Lower leg skin (tissue), 3 donors: Measurements from ENCODE around the gene ROR2.

Experiments
- POLR2A ChIP-seq, 2 donors: fragments of 450-650 bp; IDR thresholded peaks; one replicate each; pipeline ENCODE4 v1.6.1; 2016 to 2017; ENCODE audit warnings: antibody characterized with exemption in 2 of 2, mild to moderate bottlenecking in 1 of 2, moderate library complexity in 1 of 2
- TF ChIP-seq, protein P1 (sequence below), 3 donors: fragments of 450-650 bp; IDR thresholded peaks; one replicate each; pipeline ENCODE4 v1.5.1; 2016; ENCODE audit warnings: antibody characterized with exemption in 3 of 3, mild to moderate bottlenecking in 3 of 3, moderate library complexity in 2 of 3

DNA sequence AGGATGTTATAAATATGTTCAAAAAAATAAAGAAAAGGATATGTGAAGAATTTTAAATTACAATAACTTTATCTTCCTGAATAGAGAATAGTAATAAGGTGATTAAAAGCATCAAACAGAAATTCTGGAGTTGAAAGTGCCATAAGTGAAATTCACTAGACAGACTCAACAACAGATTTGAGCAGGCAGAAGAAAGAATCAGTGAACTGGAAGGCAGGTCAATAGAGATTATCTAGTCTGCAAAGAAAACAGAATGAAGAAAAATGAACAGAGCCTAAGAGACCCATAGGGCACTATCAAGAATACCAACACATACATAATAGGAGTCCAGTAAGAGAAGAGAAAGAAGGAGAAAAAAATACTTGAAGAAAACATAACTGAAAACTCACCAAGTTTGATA, 162.1 kb downstream of the ROR2 start:
- TF ChIP-seq, protein P1, sequence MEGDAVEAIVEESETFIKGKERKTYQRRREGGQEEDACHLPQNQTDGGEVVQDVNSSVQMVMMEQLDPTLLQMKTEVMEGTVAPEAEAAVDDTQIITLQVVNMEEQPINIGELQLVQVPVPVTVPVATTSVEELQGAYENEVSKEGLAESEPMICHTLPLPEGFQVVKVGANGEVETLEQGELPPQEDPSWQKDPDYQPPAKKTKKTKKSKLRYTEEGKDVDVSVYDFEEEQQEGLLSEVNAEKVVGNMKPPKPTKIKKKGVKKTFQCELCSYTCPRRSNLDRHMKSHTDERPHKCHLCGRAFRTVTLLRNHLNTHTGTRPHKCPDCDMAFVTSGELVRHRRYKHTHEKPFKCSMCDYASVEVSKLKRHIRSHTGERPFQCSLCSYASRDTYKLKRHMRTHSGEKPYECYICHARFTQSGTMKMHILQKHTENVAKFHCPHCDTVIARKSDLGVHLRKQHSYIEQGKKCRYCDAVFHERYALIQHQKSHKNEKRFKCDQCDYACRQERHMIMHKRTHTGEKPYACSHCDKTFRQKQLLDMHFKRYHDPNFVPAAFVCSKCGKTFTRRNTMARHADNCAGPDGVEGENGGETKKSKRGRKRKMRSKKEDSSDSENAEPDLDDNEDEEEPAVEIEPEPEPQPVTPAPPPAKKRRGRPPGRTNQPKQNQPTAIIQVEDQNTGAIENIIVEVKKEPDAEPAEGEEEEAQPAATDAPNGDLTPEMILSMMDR (IDR thresholded peaks at IDR 0.05), result no peak
- no peak for TF ChIP-seq POLR2A (IDR thresholded peaks at IDR 0.05)
